Tracheal epithelial cell (primary cell): Measurements from ENCODE around the gene NUP85. TPM values are rescaled to one million over a fixed set of nuclear protein-coding genes. Genes with fewer than 3 reads are reported as not detected.

Source experiments
- total RNA-seq: library from RNA; depleted of rRNA; stranded (reverse); fragments of >200 nt; gene quantifications from 2 replicates; pipeline ENCODE4 v1.2.1, GENCODE V29; 2014

NUP85 gene
- 24.5 and 35.7 TPM in 2 replicates for total RNA-seq

GRCh38 chr17:75205037-75205792 is at the start of gene NUP85:
TSS of gene NUP85 (plus strand) at chr17:75205679. CDS start at chr17:75205762, 83 bp downstream.

DNA sequence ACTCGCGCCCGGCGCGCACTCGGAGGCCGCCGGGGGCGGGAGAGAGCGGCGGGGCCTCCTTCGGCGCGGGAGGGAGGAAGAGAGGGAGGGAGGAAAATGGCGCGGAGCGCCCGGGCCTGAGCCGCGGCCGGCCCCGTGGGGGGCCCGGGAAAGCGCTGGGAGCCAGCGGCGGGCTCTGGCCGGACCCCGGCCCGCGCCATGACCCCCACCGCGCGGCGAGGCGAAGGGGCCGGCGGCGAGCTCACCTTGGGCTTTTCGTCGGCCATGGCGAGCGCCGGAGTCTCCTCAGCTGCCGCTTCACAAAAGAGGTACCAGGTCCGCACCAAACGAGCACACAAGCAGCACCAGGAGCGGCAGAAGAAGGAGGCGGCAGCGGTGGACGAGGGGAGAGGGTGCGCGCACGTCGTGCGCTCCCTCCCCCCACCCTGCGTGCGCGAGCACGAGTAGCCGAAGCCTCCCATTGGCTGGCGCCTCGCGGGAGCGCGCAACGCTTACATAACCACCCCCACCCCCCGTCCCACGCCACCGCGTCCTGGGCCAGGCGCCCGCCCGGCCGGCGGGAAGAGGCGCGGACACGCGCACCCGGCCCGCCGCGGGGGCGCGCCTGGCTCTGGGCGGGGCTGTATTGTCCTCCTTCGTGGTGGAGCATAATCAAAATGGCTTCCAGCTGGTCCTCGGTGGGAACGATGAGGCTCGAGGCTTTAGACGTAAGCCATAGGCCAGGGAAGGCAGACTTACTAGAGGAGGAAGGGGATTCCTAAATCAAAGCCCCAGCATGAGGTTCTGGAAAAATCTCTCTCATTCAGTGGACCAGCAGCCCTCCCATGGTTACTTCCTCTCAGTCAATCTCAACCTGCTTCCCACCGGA is 22.7 kb upstream of the NUP85 start, which contains the start of gene SUMO2:
Gene SUMO2 (minus strand): TSS at position 391 of the 868 bp plus-strand sequence. CDS start 125 bp downstream, at position 266.

DNA sequence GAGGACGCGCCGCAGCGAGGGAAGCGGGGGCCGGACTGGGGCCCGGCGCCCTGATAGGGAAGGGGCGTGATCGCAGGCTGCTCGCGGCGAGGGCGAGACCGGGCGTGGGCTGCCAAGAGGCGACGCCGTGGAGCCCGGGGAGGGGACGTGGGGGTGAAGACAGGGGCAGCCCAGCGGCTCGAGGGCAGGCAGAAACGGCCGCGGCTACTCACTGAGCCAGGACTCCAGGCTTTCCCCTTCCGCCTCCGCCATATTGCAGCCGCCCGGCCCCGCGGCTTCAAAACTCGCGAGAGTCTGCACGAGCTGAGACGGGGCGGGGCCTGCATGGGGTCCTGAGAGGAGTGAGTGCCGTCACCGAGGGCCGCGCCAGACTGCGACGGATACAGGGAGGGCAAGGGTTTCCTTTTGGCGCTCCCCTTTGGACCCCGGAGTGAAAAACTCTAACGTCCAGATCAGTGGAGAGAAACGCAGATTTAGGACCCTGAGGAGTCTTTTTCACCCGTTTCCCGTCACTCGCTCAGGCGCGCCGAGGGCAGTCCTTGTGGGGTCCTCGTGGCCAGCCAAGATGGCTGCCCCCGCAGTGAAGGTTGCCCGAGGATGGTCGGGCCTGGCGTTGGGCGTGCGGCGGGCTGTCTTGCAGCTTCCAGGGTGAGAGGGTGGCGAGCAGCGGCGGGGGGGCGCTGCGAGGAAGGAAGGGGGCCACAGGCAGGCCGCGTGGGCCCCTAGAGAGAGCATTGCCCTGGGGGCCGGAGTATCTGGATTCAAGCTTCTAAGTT is 56.0 kb downstream of the NUP85 start, which contains the start of the genes GGA3 and MRPS7:
Gene GGA3 (minus strand): TSS at position 271 of the 776 bp plus-strand sequence. CDS start 19 bp downstream, at position 252.
Gene MRPS7 (plus strand): TSS at position 544 of the 776 bp plus-strand sequence. CDS start 22 bp downstream, at position 566.

DNA sequence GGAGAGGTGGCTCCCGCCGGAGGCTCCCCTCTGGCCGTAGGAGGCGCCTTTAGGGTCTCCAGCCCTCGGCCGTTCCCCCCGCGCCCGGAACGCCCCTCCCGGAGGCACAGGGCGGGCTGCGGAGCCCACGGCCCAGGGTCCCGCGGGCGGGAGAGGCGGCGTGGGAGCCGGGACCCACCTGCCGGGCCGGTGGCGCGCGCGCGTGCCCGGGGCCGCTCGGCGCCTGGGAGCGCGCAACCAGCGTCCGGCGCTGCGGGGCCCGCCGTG is 65.4 kb downstream of the NUP85 start, which contains the start of gene MIF4GD:
Gene MIF4GD (minus strand): TSS at position 266 of the 267 bp plus-strand sequence. CDS start 1,036 bp downstream, outside the sequence.

Other genes starting within 250 kb of the NUP85 start
- gene HID1, start 232.9 kb upstream of the NUP85 start, total RNA-seq = 2.4 and 3.4 TPM in 2 replicates
- 8.5 and 23.4 TPM in 2 replicates for gene CDR2L, start 218.0 kb upstream of the NUP85 start, total RNA-seq
- 27.7 and 33.7 TPM in 2 replicates for gene MRPL58, start 193.0 kb upstream of the NUP85 start, total RNA-seq
- gene ATP5PD, start 158.7 kb upstream of the NUP85 start, total RNA-seq = 266 and 320 TPM in 2 replicates
- gene KCTD2, start 158.5 kb upstream of the NUP85 start, total RNA-seq = 8.7 and 10.4 TPM in 2 replicates
- gene SLC16A5, start 117.7 kb upstream of the NUP85 start, total RNA-seq = 23.1 and 37.3 TPM in 2 replicates
- gene ARMC7, start 95.7 kb upstream of the NUP85 start, total RNA-seq = 1.2 and 1.7 TPM in 2 replicates
- gene NT5C, start 73.9 kb upstream of the NUP85 start, total RNA-seq = 67.5 and 73.3 TPM in 2 replicates
- gene JPT1, start 51.2 kb upstream of the NUP85 start, total RNA-seq = 256 and 280 TPM in 2 replicates
- gene SUMO2, start 22.7 kb upstream of the NUP85 start, total RNA-seq = 100 and 101 TPM in 2 replicates
- 9.6 and 18.1 TPM in 2 replicates for gene GGA3, start 55.9 kb downstream of the NUP85 start, total RNA-seq
- 69.3 and 72.5 TPM in 2 replicates for gene MRPS7, start 56.2 kb downstream of the NUP85 start, total RNA-seq
- 16.4 and 29.0 TPM in 2 replicates for gene MIF4GD, start 65.6 kb downstream of the NUP85 start, total RNA-seq
- gene SLC25A19, start 83.8 kb downstream of the NUP85 start, total RNA-seq = 8.2 and 14.3 TPM in 2 replicates
- 65.6 and 80.5 TPM in 2 replicates for gene GRB2, start 200.0 kb downstream of the NUP85 start, total RNA-seq